Activated CD4-positive, alpha-beta memory T cell treated with anti-CD3 and anti-CD28 coated beads, Interleukin-2, amount 10 ng/mL, durations not matched to agents 7 days and 5 days (primary cell): ENCODE data around the gene CLDN7. TPM values are rescaled to one million over a fixed set of nuclear protein-coding genes. Genes with fewer than 3 reads are reported as not detected.

Source experiments
- CTCF ChIA-PET: fragments of 350-600 bp; sonication (Branson Sonifier 250); formaldehyde crosslinking; loops from one replicate; lab custom pipeline; 2021; ENCODE audit warnings: antibody characterized with exemption, inconsistent platforms; lab: Charles Lee
- POLR2A ChIA-PET: fragments of 350-600 bp; sonication (Branson Sonifier 250); formaldehyde crosslinking; loops from one replicate; lab custom pipeline; 2021; ENCODE audit warnings: antibody characterized with exemption; lab: Charles Lee
- DNase-seq: peaks from one replicate; pipeline ENCODE4 v3.0.0-alpha.2; 2020
- H3K27ac Mint-ChIP-seq: one replicate; pipeline ENCODE4 v1.8.0; 2021; ENCODE audit warnings: mild to moderate bottlenecking, mixed read lengths
- H3K27me3 Mint-ChIP-seq: one replicate; pipeline ENCODE4 v1.8.0; 2021; ENCODE audit warnings: mixed read lengths
- H3K36me3 Mint-ChIP-seq: one replicate; pipeline ENCODE4 v1.8.0; 2021; ENCODE audit warnings: low read depth, mixed read lengths
- H3K4me1 Mint-ChIP-seq: one replicate; pipeline ENCODE4 v1.8.0; 2021; ENCODE audit warnings: mixed read lengths
- H3K4me3 Mint-ChIP-seq: one replicate; pipeline ENCODE4 v1.8.0; 2021; ENCODE audit warnings: mild to moderate bottlenecking, mixed read lengths
- H3K9me3 Mint-ChIP-seq: one replicate; pipeline ENCODE4 v1.8.0; 2021; ENCODE audit warnings: mixed read lengths
- total RNA-seq, 2 experiments: library from RNA; stranded (reverse); gene quantifications; one replicate each; pipeline ENCODE4 v1.2.3, GENCODE V29; 2021

Gene CLDN7
- total RNA-seq, 2 experiments from 2014 or later: 0.15 to 0.80 TPM

- POLR2A ChIA-PET: no interaction called here
- H3K27ac Mint-ChIP-seq: peak within 1 kb of the TSS; percentile 40
Measured at GRCh38 chr17:7294614-7295153, 32.4 kb upstream of the CLDN7 start, which contains the start of gene YBX2. TSS of gene YBX2 (minus strand) at chr17:7294639. CDS start at chr17:7294500, 139 bp downstream.

GRCh38 chr17:7293816-7294613 lies 31.7 kb upstream of the CLDN7 start:
- ChIA-PET CTCF (interaction anchor here (1.0 kb wide), 1 partner anchor 73 kb away, joined by 4 read pairs; no protein-coding TSS in a partner anchor), POLR2A (interaction anchor here (1.9 kb wide), 1 partner anchor 143 kb away, joined by 4 read pairs; no protein-coding TSS in a partner anchor)
- peak overlapping the region; percentile 69 for H3K4me3 Mint-ChIP-seq
- peaks cover 29% of the 10 kb centered on the region for H3K4me1 Mint-ChIP-seq
- H3K27ac Mint-ChIP-seq: no peak overlapping the region
- no peaks in the 10 kb centered on the region for H3K9me3 Mint-ChIP-seq
- H3K27me3 Mint-ChIP-seq: peaks cover 37% of the 10 kb centered on the region
- no peak for DNase-seq
- H3K36me3 Mint-ChIP-seq: no peaks in the 10 kb centered on the region

More at GRCh38 chr17:7294614-7295153, 32.4 kb upstream of the CLDN7 start, which contains the start of gene YBX2:
- Mint-ChIP-seq H3K36me3 (no peaks in the 10 kb centered on the region), H3K4me3 (peak within 1 kb of the TSS; percentile 69), H3K9me3 (no peaks in the 10 kb centered on the region), H3K27me3 (peaks cover 38% of the 10 kb centered on the region), H3K4me1 (peaks cover 29% of the 10 kb centered on the region)
- peak; percentile 85 for DNase-seq
- CTCF ChIA-PET: no interaction called here

GRCh38 chr17:7293159-7293558 lies 30.9 kb upstream of the CLDN7 start:
- H3K36me3 Mint-ChIP-seq: no peaks in the 10 kb centered on the region

DNA sequence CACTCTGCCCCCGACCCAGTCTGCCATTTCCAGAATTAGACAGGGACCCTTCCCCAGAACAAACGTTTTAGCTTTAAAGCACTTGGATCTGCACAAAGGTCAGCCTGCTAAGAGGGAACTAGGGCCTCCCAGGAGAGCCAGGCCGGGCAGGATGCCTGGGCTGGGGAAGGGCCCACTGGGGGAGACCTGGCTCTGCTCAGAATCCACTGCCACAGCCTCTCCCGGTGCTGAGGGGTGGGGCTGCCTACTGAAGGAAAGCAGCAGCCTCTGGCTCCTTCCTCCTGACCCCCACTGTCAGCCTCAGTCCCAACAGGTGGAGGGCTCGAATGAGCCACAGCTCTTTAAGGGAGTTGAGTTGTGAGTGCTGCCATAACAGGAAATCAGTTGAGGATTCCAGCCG lies 30.5 kb upstream of the CLDN7 start:
- Mint-ChIP-seq H3K27me3 (peaks cover 46% of the 10 kb centered on the region), H3K4me1 (peaks cover 29% of the 10 kb centered on the region), H3K27ac (no peak overlapping the region), H3K9me3 (no peaks in the 10 kb centered on the region), H3K36me3 (no peaks in the 10 kb centered on the region), H3K4me3 (no peak overlapping the region)
- DNase-seq: no peak
- CTCF ChIA-PET: no interaction called here
- POLR2A ChIA-PET: interaction anchor here (1.2 to 1.9 kb wide), 2 partner anchors 17 to 144 kb away, joined by 3 to 4 read pairs; no protein-coding TSS in a partner anchor

More at GRCh38 chr17:7293159-7293558, 30.9 kb upstream of the CLDN7 start:
- Mint-ChIP-seq H3K4me1 (peaks cover 29% of the 10 kb centered on the region), H3K27ac (no peak overlapping the region), H3K4me3 (no peak overlapping the region), H3K9me3 (no peaks in the 10 kb centered on the region), H3K27me3 (peaks cover 42% of the 10 kb centered on the region)
- DNase-seq: no peak
- POLR2A ChIA-PET: interaction anchor here (1.2 to 1.9 kb wide), 2 partner anchors 16 to 144 kb away, joined by 3 to 4 read pairs; no protein-coding TSS in a partner anchor
- CTCF ChIA-PET: interaction anchor here (1.0 kb wide), 1 partner anchor 73 kb away, joined by 4 read pairs; no protein-coding TSS in a partner anchor

DNA sequence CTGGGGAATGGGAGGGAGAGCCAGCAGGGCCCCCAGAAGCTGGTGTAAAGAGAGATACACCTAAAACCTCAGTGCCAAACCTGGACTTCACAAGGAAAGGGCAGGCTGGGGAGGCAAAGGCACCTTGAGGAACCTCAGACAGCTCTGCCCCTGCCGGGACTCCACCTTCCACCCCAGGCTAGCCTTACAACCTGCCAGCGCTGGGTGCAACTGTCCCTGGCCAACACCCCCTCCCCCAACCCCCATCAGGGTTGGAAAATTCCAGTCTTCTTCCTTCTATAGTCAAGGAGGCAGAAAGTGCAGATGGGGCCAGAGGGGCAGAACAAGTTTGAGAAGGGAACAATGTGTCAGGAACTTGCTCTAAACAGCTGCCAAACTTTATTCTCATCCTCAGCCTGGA lies 29.9 kb upstream of the CLDN7 start:
- Mint-ChIP-seq H3K4me1 (peaks cover 29% of the 10 kb centered on the region), H3K27me3 (peaks cover 52% of the 10 kb centered on the region), H3K9me3 (no peaks in the 10 kb centered on the region), H3K27ac (no peak overlapping the region), H3K36me3 (no peaks in the 10 kb centered on the region), H3K4me3 (no peak overlapping the region)
- CTCF ChIA-PET: interaction anchor here (1.5 kb wide), 1 partner anchor 72 kb away, joined by 3 read pairs; the partner anchor contains the start of genes ACADVL and DLG4
- DNase-seq: no peak
- POLR2A ChIA-PET: interaction anchor here (1.2 to 1.9 kb wide), 2 partner anchors 17 to 145 kb away, joined by 3 to 4 read pairs; no protein-coding TSS in a partner anchor

- Mint-ChIP-seq H3K27ac (no peak overlapping the region), H3K9me3 (no peaks in the 10 kb centered on the region), H3K4me3 (no peak overlapping the region), H3K4me1 (peaks cover 18% of the 10 kb centered on the region), H3K36me3 (no peaks in the 10 kb centered on the region), H3K27me3 (peaks cover 54% of the 10 kb centered on the region)
- ChIA-PET POLR2A (no interaction called here), CTCF (interaction anchor here (1.4 kb wide), 1 partner anchor 9 kb away, joined by 5 read pairs; no protein-coding TSS in a partner anchor)
- DNase-seq: no peak
Measured at GRCh38 chr17:7290685-7291084, 28.4 kb upstream of the CLDN7 start.

DNA sequence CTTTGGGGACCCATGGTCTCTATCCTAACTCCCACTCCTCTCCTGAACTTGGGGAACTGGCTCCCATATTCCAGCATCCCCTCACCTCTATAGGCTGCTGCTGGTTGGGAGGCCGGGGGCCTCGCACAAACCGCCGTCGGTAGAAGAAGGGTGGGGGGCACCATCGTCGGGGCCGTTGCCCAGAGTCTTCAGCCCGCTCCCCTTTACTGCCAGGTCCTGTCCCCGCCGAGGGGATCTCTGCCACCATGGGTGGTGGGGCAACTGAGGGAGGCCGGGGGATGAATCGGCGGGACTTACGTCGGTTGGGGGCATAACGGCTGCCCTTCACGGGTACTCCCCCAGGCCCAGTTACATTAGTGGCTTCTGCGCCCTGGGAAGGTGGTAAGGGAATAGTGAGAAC lies 27.9 kb upstream of the CLDN7 start:
- H3K4me3 Mint-ChIP-seq: no peak overlapping the region
- no peak overlapping the region for H3K27ac Mint-ChIP-seq
- ChIA-PET CTCF (interaction anchor here (1.4 kb wide), 1 partner anchor 9 kb away, joined by 5 read pairs; no protein-coding TSS in a partner anchor), POLR2A (no interaction called here)
- H3K9me3 Mint-ChIP-seq: no peaks in the 10 kb centered on the region
- peaks cover 13% of the 10 kb centered on the region for H3K4me1 Mint-ChIP-seq
- no peak for DNase-seq
- no peaks in the 10 kb centered on the region for H3K36me3 Mint-ChIP-seq
- peaks cover 52% of the 10 kb centered on the region for H3K27me3 Mint-ChIP-seq

DNA sequence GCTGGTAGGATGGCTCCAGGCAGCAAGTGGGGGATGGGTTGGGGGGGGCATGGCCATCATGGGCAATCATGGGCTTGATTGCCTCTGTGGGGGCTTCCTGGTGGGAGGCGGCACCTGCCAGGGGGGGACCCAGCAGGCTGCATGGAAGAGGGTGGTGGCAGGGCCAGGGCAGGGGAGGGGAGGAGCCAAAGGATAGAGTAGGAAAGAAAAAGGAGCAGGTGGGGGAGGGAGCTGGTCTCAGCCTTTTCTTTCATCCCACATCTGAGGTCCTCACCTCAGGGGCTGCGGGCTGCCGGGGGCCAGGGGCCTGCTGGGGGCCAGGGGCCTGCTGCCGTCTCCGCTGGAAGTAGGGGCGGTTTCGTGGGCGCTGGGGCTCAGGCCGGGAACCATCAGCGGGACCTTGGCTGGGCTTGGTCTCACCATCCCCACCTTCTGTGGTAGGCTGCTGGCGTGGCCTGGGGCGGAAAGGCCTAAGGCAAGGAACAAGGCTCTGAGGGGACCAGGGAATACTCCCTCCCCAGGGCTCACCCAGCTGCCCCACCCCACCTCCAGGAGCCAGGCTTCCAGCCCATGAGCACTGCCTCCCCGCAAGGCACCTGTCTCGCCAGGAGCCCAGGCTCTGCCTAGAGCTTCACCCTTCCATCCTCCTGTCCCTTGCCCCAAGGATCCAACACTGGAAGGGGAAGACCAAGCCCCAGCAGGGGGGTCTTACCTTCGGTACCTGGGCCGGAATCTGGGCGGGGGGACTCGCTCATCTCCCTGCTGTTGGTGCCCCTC lies 27.2 kb upstream of the CLDN7 start:
- Mint-ChIP-seq H3K4me1 (peaks cover 9% of the 10 kb centered on the region), H3K4me3 (no peak overlapping the region), H3K36me3 (no peaks in the 10 kb centered on the region), H3K27me3 (peaks cover 48% of the 10 kb centered on the region), H3K27ac (no peak overlapping the region), H3K9me3 (no peaks in the 10 kb centered on the region)
- DNase-seq: no peak
- CTCF ChIA-PET: interaction anchor here (1.4 kb wide), 1 partner anchor 10 kb away, joined by 5 read pairs; no protein-coding TSS in a partner anchor
- POLR2A ChIA-PET: no interaction called here

DNA sequence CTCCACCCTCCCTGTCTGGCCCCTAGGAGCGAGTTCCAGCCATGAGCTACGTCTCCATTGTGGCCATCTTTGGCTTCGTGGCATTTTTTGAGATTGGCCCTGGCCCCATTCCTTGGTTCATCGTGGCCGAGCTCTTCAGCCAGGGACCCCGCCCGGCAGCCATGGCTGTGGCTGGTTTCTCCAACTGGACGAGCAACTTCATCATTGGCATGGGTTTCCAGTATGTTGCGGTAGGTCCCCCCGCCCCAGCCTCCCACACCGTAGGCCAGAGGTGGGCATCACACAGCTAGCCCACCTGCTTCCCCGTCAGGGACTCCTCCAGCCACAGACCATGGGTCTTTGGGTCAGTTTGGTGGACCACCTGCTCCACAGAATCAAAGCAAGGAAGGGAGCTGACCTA lies 23.4 kb upstream of the CLDN7 start:
- Mint-ChIP-seq H3K27ac (no peak overlapping the region), H3K9me3 (no peaks in the 10 kb centered on the region), H3K4me1 (peaks cover 17% of the 10 kb centered on the region), H3K27me3 (peaks cover 51% of the 10 kb centered on the region), H3K36me3 (no peaks in the 10 kb centered on the region), H3K4me3 (no peak overlapping the region)
- POLR2A ChIA-PET: interaction anchor here (0.8 kb wide), 1 partner anchor 401 kb away, joined by 3 read pairs; no protein-coding TSS in a partner anchor
- CTCF ChIA-PET: interaction anchor here (2.1 kb wide), 1 partner anchor 11 kb away, joined by 13 read pairs; no protein-coding TSS in a partner anchor
- no peak for DNase-seq

- no peaks in the 10 kb centered on the region for H3K36me3 Mint-ChIP-seq
- POLR2A ChIA-PET: interaction anchor here (1.5 kb wide), 1 partner anchor 51 kb away, joined by 3 read pairs; the partner anchor contains the start of gene ACAP1
- H3K27me3 Mint-ChIP-seq: peaks cover 49% of the 10 kb centered on the region
Measured at GRCh38 chr17:7284911-7285310, 22.6 kb upstream of the CLDN7 start.

GRCh38 chr17:7283471-7284216 lies 21.4 kb upstream of the CLDN7 start:
- no peaks in the 10 kb centered on the region for H3K36me3 Mint-ChIP-seq
- DNase-seq: no peak
- CTCF ChIA-PET: interaction anchor here (1.1 kb wide), 1 partner anchor 13 kb away, joined by 4 read pairs; no protein-coding TSS in a partner anchor
- no peaks in the 10 kb centered on the region for H3K9me3 Mint-ChIP-seq
- peaks cover 24% of the 10 kb centered on the region for H3K4me1 Mint-ChIP-seq
- peaks cover 49% of the 10 kb centered on the region for H3K27me3 Mint-ChIP-seq
- no peak overlapping the region for H3K27ac Mint-ChIP-seq
- no peak overlapping the region for H3K4me3 Mint-ChIP-seq
- POLR2A ChIA-PET: interaction anchor here (1.3 to 1.5 kb wide), 2 partner anchors 14 to 53 kb away, joined by 3 read pairs; partner anchors contain the start of gene ACAP1

More at GRCh38 chr17:7284911-7285310, 22.6 kb upstream of the CLDN7 start:
- Mint-ChIP-seq H3K27ac (no peak overlapping the region), H3K4me3 (no peak overlapping the region), H3K9me3 (no peaks in the 10 kb centered on the region), H3K4me1 (peaks cover 24% of the 10 kb centered on the region)
- DNase-seq: no peak
- CTCF ChIA-PET: interaction anchor here (2.1 kb wide), 1 partner anchor 12 kb away, joined by 13 read pairs; no protein-coding TSS in a partner anchor
